ENCODE results near the gene MPST.

The MPST gene

GRCh38 chr22:37039466-37039865, 19.9 kb downstream of the MPST start:
- no peak overlapping the region for H3K27ac ChIP-seq
- H3K4me3 ChIP-seq: no peak overlapping the region

DNA sequence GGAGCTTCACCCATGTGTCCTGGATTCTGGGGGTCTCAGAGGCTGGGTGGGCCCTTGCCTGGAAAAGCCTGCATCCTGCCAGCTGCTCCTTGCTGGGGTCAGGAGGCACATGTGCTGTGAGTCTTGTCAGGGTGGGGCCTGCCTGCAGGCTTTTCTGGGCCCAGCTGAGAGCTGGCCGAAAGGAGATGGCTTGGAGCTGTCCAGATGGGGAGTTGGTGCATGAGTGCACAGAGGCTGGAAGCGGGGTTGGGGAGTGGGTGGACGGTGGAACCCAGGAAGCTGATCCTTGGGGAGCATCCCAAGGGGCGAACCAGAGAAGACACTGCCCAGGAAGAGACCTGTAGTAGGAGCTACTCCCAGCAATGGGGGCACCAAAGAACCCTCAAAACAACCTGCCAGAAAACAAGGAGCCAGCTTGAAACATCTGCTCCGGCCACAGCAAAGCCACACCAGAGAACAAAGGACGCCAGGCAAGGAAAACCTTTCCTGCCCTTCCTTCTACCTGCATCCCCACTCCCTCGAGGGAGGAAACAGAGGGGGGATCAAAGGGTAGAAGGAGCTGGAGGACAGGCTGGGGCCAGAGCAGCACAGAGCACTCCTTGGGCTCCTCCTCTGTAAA, 23.8 kb downstream of the MPST start:
- no peak overlapping the region for H3K27ac ChIP-seq
- no peak overlapping the region for H3K4me3 ChIP-seq

- Histone ChIP-seq H3K27ac (no peak overlapping the region), H3K4me3 (no peak overlapping the region)
Measured at GRCh38 chr22:37043828-37044538, 24.4 kb downstream of the MPST start.

- no peak overlapping the region for H3K27ac ChIP-seq
- no peak overlapping the region for H3K4me3 ChIP-seq
Measured at GRCh38 chr22:37044634-37045625, 25.4 kb downstream of the MPST start.

- Histone ChIP-seq H3K4me3 (no peak overlapping the region), H3K27ac (no peak overlapping the region)
Measured at GRCh38 chr22:37045958-37046357, 26.4 kb downstream of the MPST start.

DNA sequence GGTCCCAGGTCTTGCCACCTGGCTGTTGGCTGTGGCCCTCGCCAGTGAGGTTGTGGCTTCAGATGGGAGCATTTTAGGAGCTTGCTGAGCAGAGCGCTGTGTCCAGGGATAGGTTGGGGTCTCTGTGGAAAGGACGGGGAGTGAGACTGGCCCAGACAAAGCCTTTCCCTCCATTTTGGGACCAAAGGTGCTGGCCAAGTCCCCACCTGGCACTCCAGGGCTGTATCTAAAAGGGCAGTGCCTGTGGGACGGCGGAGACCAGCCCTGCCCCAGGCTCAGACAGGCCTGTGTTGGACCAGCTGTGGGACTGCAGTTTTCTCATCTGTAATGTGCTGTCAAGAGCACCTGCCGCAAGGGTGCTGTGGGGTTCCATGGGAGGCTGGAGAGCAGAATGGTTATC, 27.0 kb downstream of the MPST start:
- no peak overlapping the region for H3K27ac ChIP-seq
- H3K4me3 ChIP-seq: no peak overlapping the region

DNA sequence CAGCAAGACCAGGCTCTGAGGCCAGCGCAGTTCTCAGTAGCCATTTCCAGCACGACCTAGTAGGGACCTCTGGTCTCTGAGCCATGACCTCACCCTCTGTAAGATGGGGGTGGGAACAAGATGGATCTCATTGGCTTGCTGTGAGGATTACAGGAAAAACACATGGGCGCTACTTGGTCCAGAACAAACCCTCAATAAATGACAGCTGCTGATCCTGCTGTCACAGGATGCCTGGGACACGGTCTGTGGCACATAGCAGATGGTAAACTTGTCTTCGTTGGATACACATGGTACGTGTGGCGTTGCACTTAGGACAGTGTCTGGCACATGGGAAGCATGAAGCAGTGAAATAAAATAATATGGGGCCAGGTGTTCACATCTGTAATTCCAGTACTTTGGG, 27.5 kb downstream of the MPST start:
- Histone ChIP-seq H3K27ac (no peak overlapping the region), H3K4me3 (no peak overlapping the region)

DNA sequence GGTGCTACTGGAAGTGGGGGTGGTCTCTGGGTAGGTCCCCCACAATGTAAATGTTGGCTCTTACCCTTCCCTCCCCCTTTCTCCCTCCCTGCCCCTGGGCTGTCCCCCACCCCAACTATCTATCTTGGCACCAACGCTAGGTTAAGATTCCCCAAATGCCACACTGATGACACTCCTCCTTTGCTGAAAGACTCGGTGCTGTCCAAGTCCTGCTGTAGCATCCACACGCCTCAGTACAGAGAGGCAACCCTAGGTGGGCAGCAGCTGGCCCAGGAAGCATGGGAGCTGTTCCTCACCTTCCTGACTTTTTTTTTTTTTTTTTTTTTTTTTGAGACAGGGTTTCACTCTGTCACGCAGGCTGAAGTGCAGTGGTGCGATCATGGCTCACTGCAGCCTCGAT, 28.6 kb downstream of the MPST start:
- H3K27ac ChIP-seq: no peak overlapping the region

DNA sequence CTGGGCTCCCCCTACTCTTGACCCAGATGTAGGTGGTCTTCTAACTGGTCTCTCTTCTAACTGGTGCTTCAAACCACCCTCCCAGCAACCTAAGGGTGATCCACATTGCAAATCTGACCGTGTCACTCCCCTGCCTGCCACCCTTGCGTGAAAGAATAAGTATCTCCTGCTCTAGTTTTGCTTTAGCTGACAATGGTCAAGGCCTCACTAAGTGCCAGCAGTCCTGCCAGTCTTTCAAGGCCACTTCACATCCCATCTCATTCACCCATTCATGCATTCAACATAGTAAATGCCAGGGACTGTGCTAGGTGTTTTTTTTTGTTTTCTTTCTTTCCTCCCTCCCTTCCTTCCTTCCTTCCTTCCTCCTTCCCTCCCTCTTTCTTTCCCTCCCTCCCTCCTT, 29.7 kb downstream of the MPST start:
- no peak overlapping the region for H3K27ac ChIP-seq
- no peak overlapping the region for H3K4me3 ChIP-seq

More for the DNA sequence above, 28.6 kb downstream of the MPST start:
- no peak overlapping the region for H3K4me3 ChIP-seq

GRCh38 chr22:37050913-37051312, 31.4 kb downstream of the MPST start:
- Histone ChIP-seq H3K4me3 (no peak overlapping the region), H3K27ac (peak overlapping the region in 7 of 21 experiments; percentile 6 to 88 (median 77))

DNA sequence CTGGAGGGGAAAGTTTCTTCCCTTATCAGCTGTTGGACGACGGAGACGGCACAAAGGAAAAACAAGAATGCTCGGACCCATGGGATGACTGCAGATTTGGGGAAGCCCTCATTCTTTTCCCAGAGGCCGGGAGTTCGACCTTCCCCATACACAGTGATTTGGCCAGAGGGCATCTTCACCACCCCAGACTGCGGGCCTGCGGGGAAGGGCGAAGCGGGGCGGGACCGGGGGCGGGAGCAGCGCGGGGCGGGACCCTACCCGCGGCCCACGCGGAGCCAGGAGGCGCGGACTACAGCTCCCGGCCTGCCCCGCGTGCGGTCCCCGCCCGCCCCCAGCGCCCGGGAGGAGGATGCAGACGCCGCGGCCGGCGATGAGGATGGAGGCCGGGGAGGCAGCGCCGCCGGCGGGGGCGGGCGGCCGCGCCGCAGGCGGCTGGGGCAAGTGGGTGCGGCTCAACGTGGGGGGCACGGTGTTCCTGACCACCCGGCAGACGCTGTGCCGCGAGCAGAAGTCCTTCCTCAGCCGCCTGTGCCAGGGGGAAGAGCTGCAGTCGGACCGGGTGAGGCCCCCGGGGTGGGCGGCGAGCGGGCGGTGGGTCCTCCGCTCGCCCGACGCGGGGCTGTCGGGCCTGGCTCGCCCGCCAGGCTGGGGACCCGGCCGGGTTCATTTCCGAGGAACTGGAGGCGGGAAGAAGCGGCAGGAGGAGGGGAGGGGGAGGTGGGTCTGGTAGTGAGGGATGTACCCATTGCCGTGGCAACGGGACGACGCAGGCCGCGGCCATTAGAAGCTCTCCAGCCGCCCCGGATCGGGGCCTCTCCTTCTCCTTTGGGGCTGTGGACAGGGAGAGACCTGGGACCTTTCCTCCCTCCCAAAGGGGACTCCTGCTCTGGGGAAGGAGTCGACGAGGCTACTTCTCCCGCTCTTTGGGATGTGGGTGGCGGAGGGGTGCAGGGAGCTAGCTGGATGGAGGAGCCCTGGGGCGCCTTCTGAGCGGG, 32.1 kb downstream of the MPST start, which contains the start of gene KCTD17:
Gene KCTD17 (plus strand): TSS at position 352 of the 995 bp plus-strand sequence. CDS start 19 bp downstream, at position 371.
- H3K4me3 ChIP-seq: peak within 1 kb of the TSS; percentile 41 to 76 (median 68)
- H3K27ac ChIP-seq: peak within 1 kb of the TSS in 19 of 21 experiments; percentile 28 to 88 (median 72)

- peak overlapping the region; percentile 41 to 76 (median 68) for H3K4me3 ChIP-seq
- H3K27ac ChIP-seq: peak overlapping the region in 12 of 21 experiments; percentile 39 to 88 (median 70)
Measured at GRCh38 chr22:37052386-37053309, 33.1 kb downstream of the MPST start.

GRCh38 chr22:37053310-37054055, 33.9 kb downstream of the MPST start:
- peak overlapping the region in 9 of 21 experiments; percentile 39 to 79 (median 55) for H3K27ac ChIP-seq
- no peak overlapping the region for H3K4me3 ChIP-seq

GRCh38 chr22:37054056-37054395, 34.5 kb downstream of the MPST start:
- peak overlapping the region in 2 of 21 experiments; percentile 3 to 55 for H3K27ac ChIP-seq

GRCh38 chr22:37054600-37055365, 35.2 kb downstream of the MPST start:
- no peak overlapping the region for H3K27ac ChIP-seq
- H3K4me3 ChIP-seq: no peak overlapping the region

More at GRCh38 chr22:37054056-37054395, 34.5 kb downstream of the MPST start:
- H3K4me3 ChIP-seq: no peak overlapping the region

- Histone ChIP-seq H3K27ac (no peak overlapping the region), H3K4me3 (no peak overlapping the region)
Measured at GRCh38 chr22:37056246-37056645, 36.7 kb downstream of the MPST start.
